Left lung (tissue), 10 donors: ENCODE measurements around the gene ARHGAP9. TPM values are rescaled to one million over a fixed set of nuclear protein-coding genes. Genes with fewer than 3 reads are reported as not detected.
"Not testable (repeated sequence)": the region's sequence is repeated elsewhere in the genome, so short reads cannot be mapped to it uniquely, and the experiment has no call there.

Experiments
- ATAC-seq: fragments of 200-7000 bp; cut with Tn5 transposase; one replicate; pipeline ENCODE4 v1.9.1; 2020; ENCODE audit warnings: moderate library complexity
- DNase-seq, 4 donors: peaks; one replicate each; pipeline ENCODE4 v3.0.0-alpha.2; 2013 to 2020
- H3K27ac ChIP-seq, 2 donors: fragments of 200-600 bp; sonication (generic) in 1 of 2; one replicate each; pipeline versions ENCODE4 v1.5.0 to v1.8.0; 2020 to 2021
- H3K27me3 ChIP-seq, 2 donors: fragments of 200-600 bp; sonication (generic) in 1 of 2; one replicate each; pipeline versions ENCODE4 v1.5.0 to v1.8.0; 2020 to 2021
- H3K36me3 ChIP-seq, 2 donors: fragments of 200-600 bp; sonication (generic) in 1 of 2; one replicate each; pipeline versions ENCODE4 v1.5.0 to v1.8.0; 2020 to 2021
- H3K4me1 ChIP-seq, 2 donors: fragments of 200-600 bp; one replicate each; pipeline ENCODE4 v1.8.0; 2021
- H3K4me3 ChIP-seq, 2 donors: fragments of 200-600 bp; sonication (generic) in 1 of 2; one replicate each; pipeline versions ENCODE4 v1.5.0 to v1.8.0; 2020 to 2021; ENCODE audit warnings: mild to moderate bottlenecking in 1 of 2
- H3K9me3 ChIP-seq, 2 donors: fragments of 200-600 bp; sonication (generic) in 1 of 2; one replicate each; pipeline versions ENCODE4 v1.5.0 to v1.8.0; 2020 to 2021
- CTCF ChIP-seq, 2 donors: fragments of 200-600 bp; sonication (generic) in 1 of 2; IDR thresholded peaks; one replicate each; pipeline versions ENCODE4 v1.5.0 to v1.8.0; 2021; ENCODE audit warnings: antibody characterized with exemption in 2 of 2
- intact Hi-C, 2 donors: fragments of 100-400 bp; cut with DNase I; formaldehyde crosslinking; loops; one replicate each; pipeline versions ENCODE4 v1.11.2 to v1.14.2; 2022
- polyA plus RNA-seq, 6 donors: library from polyadenylated mRNA; unstranded; fragments of 120-200 nt; gene quantifications; one replicate each; pipeline ENCODE4 v1.2.1, GENCODE V29; 2013; ENCODE audit not compliant: insufficient read length in 6 of 6
- total RNA-seq, 2 donors: library from RNA; stranded (reverse); fragmentation: NEBNext Ultra II Directional; extraction: Animal tissue kit (Norgen Biotek cat#: 25700); gene quantifications; one replicate each; pipeline ENCODE4 v1.2.1, GENCODE V29; 2021
- donor health status: DM: no; HTN: yes; CAD: no.
- donor health status: DM: no; HTN: no; CAD: no.

ARHGAP9 gene
- total and polyA plus RNA-seq, 8 donors, result 4.4 to 125 (median 5.6) TPM

DNA sequence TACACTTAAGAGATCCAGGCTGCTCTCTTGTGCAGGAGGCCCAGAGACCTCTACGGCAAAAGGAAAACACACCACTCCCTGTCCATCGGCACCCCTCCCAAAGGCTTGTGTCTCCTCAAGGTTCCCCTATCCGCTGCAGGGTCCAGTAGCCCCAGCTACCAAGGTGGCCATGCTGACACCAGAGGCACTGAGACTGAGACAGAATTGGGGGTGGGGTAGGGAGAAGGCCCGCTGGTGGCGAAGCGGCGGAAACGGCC lies 40.1 kb upstream of the ARHGAP9 start:
- TF ChIP-seq CTCF (IDR thresholded peaks at IDR 0.05), result no peak
- ATAC-seq (no peak), DNase-seq (no peak)
- intact Hi-C loops, result no loop called here
- H3K4me3 ChIP-seq, result peak overlapping the region; percentile 55 to 95
- H3K36me3 ChIP-seq, result peaks cover 0 to 48% of the 10 kb centered on the region in 2 donors
- H3K27me3 ChIP-seq, result no peaks in the 10 kb centered on the region
- peak overlapping the region; percentile 91 to 97 for H3K27ac ChIP-seq
- peaks cover 41 to 66% of the 10 kb centered on the region in 2 donors for H3K4me1 ChIP-seq
- no peaks in the 10 kb centered on the region for H3K9me3 ChIP-seq

DNA sequence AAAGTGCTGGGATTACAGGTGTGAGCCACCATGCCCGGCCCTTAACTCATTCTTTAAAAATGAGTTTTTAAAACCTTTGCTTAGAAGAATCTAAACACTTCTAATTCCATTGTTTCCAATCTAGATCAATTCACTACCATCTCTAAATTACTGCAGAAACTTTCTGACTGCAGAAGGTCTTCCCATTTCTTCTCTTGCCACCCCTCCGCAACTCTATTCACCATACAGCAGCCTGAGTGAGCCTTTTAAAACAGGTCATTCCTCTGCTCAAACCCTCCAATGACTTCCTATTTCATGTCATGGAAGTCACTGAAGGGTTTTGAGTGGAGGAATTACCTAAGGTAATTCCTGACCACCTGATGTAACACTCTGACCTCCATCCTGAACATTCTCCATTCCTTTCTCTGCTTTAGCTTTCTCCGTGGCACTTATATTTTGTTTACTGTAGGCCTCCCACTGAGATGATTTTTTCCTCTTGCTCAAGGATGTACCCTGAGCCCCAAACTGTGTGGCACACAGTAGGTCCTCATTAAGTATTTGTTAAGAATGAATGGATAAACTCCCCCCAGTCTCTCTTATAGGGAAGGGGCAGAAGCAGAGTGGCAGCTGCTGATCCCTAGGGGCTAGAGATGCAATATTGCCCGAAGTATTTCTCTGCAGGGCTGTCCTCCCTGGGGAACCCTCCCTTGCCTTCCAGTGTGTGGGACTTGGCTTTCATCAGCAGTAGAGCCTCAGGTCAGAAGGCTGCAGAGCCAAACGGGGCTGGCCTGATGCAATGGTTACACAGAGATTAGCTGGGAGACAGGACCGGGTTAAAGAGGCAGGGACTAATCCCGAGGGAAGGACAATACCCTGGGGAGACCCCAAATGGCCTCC lies 39.5 kb upstream of the ARHGAP9 start:
- peak overlapping the region; percentile 91 to 97 for H3K27ac ChIP-seq
- peak in 1 of 4 donors; percentile 28 for DNase-seq

DNA sequence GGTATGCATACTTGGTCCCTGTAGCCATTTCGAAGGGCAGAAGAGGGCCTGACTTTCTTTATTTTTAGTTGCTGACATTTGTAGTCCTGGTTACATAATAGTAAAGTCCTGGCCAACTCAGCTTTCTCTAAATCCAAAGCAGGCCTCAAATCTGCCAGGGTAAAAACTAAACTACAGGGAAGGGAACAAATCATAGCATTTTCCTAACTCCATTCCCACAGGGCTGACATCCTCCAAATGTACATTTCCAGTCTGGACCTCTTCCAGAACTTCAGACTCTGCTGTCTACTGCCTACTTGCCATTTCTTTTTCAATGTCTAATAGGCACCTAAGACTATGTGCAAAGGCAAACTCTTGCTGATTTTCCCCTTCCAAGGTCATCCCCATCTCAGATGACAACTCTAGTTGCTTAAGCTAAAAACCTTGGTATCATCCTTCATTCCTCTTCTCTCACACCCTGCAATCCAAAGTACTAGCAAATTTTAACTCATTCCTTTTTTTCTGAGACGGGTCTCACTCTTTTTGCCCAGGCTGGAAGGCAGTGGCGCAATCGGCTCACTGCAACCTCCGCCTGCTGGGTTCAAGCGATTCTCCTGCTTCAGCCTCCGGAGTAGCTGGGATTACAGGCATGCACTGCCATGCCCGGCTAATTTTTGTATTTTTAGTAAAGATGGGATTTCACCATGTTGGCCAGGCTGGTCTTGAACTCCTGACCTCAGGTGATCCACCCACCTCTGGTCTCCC lies 38.7 kb upstream of the ARHGAP9 start:
- intact Hi-C loops, result no loop called here
- no peak for TF ChIP-seq CTCF (IDR thresholded peaks at IDR 0.05)
- Histone ChIP-seq H3K27me3 (no peaks in the 10 kb centered on the region), H3K4me3 (peak overlapping the region; percentile 8 to 95), H3K4me1 (peaks cover 29 to 52% of the 10 kb centered on the region in 2 donors), H3K9me3 (no peaks in the 10 kb centered on the region), H3K36me3 (peaks cover 0 to 54% of the 10 kb centered on the region in 2 donors), H3K27ac (peak overlapping the region in 1 of 2 donors; percentile 97)
- DNase-seq (no peak), ATAC-seq (no peak)

More for the DNA sequence above, 39.5 kb upstream of the ARHGAP9 start:
- intact Hi-C loops, result no loop called here
- H3K9me3 ChIP-seq, result no peaks in the 10 kb centered on the region
- peak overlapping the region; percentile 55 to 95 for H3K4me3 ChIP-seq
- ATAC-seq, result no peak
- H3K4me1 ChIP-seq, result peaks cover 35 to 60% of the 10 kb centered on the region in 2 donors
- H3K36me3 ChIP-seq, result peaks cover 0 to 48% of the 10 kb centered on the region in 2 donors
- H3K27me3 ChIP-seq, result no peaks in the 10 kb centered on the region
- TF ChIP-seq CTCF (IDR thresholded peaks at IDR 0.05), result no peak

- H3K27me3 ChIP-seq, ATAC-seq, DNase-seq, intact Hi-C loops, H3K27ac ChIP-seq, H3K9me3 ChIP-seq: not testable (repeated sequence)
- peak overlapping the region in 1 of 2 donors; percentile 95 for H3K4me3 ChIP-seq
- peaks cover 0 to 61% of the 10 kb centered on the region in 2 donors for H3K36me3 ChIP-seq
- peaks cover 29 to 51% of the 10 kb centered on the region in 2 donors for H3K4me1 ChIP-seq
Observed at GRCh38 chr12:57517718-57518117, 38.1 kb upstream of the ARHGAP9 start.

GRCh38 chr12:57517187-57517586 lies 37.5 kb upstream of the ARHGAP9 start:
- intact Hi-C loops, result no loop called here
- peaks cover 0 to 66% of the 10 kb centered on the region in 2 donors for H3K36me3 ChIP-seq
- H3K27ac ChIP-seq, result peak overlapping the region in 1 of 2 donors; percentile 26

More at GRCh38 chr12:57517187-57517586, 37.5 kb upstream of the ARHGAP9 start:
- ATAC-seq (no peak), DNase-seq (no peak)
- TF ChIP-seq CTCF (IDR thresholded peaks at IDR 0.05), result no peak
- no peak overlapping the region for H3K4me3 ChIP-seq
- H3K9me3 ChIP-seq, result no peaks in the 10 kb centered on the region
- no peaks in the 10 kb centered on the region for H3K27me3 ChIP-seq
- H3K4me1 ChIP-seq, result peaks cover 29 to 50% of the 10 kb centered on the region in 2 donors
